HUES48 (cell line): Measurements from ENCODE around the gene MTUS2.
A peak's percentile ranks its signal among the peaks of the same experiment; 100 is the strongest.

Experiments used
- H3K27ac ChIP-seq: one replicate; pipeline ENCODE4 v1.7.0; 2013; ENCODE audit warnings: low read depth, low read length, inconsistent platforms
- H3K27me3 ChIP-seq: 2 replicates; pipeline ENCODE4 v1.6.1; 2013; ENCODE audit warnings: mild to moderate bottlenecking, low read length; ENCODE audit not compliant: control insufficient read depth, insufficient read depth
- H3K36me3 ChIP-seq: 2 replicates; pipeline ENCODE4 v1.6.1; 2013; ENCODE audit warnings: low read length; ENCODE audit not compliant: control insufficient read depth, insufficient read depth
- H3K4me1 ChIP-seq: 2 replicates; pipeline ENCODE4 v1.6.1; 2013; ENCODE audit warnings: mild to moderate bottlenecking, low read length; ENCODE audit not compliant: control insufficient read depth, insufficient read depth
- H3K4me3 ChIP-seq: 2 replicates; pipeline ENCODE4 v1.5.1; 2013; ENCODE audit warnings: mild to moderate bottlenecking, low read depth, low read length
- H3K9ac ChIP-seq: 2 replicates; pipeline ENCODE4 v1.6.1; 2013; ENCODE audit warnings: mild to moderate bottlenecking, low read depth, low read length, moderate library complexity
- H3K9me3 ChIP-seq: 2 replicates; pipeline ENCODE4 v1.6.1; 2013; ENCODE audit warnings: low read length; ENCODE audit not compliant: control insufficient read depth, insufficient read depth

The MTUS2 gene

DNA sequence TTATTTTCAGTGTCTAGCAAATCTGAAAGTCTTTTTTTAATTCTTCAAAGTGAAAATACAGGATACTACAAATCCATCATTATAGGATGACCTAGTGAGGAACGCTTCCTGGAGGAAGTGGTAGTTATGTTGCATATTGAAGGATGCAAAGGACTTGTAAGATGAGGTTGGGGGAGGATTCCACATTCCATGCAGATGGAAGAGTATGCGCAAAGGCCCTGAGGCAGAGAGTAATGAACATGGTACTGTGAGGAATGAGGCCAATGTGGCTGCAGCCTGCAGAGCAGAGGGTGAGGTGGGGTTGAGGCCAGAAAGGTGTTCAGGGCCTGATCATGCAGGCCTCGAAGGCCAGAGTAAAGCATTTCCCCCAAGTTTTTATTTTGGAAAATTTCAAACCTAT lies 202.8 kb downstream of the MTUS2 start:
- Histone ChIP-seq H3K4me1 (no peaks in the 10 kb centered on the region), H3K9ac (no peak overlapping the region), H3K4me3 (no peak overlapping the region), H3K27me3 (no peaks in the 10 kb centered on the region), H3K27ac (no peak overlapping the region), H3K9me3 (no peaks in the 10 kb centered on the region), H3K36me3 (no peaks in the 10 kb centered on the region)

DNA sequence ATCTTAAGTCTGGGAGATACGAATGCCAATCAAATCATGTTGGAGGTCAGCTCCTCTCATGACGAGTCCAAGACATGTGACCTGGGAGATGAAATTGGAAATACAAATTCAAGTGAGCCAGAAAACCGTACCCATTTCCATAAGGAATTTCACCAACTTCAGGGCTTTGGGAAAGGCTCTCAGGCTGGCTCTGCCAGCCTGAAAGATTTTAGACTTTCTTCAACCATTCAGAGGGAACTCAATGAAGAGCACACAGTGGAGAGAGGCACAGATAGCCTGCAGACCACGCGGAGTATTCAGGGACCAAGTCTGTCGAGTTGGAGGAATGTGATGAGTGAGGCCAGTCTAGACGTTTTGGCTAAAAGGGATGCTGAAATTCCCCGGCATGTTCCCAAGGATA lies 204.6 kb downstream of the MTUS2 start:
- Histone ChIP-seq H3K27ac (no peak overlapping the region), H3K4me3 (no peak overlapping the region), H3K27me3 (no peaks in the 10 kb centered on the region), H3K36me3 (no peaks in the 10 kb centered on the region), H3K9ac (no peak overlapping the region), H3K9me3 (no peaks in the 10 kb centered on the region), H3K4me1 (no peaks in the 10 kb centered on the region)

DNA sequence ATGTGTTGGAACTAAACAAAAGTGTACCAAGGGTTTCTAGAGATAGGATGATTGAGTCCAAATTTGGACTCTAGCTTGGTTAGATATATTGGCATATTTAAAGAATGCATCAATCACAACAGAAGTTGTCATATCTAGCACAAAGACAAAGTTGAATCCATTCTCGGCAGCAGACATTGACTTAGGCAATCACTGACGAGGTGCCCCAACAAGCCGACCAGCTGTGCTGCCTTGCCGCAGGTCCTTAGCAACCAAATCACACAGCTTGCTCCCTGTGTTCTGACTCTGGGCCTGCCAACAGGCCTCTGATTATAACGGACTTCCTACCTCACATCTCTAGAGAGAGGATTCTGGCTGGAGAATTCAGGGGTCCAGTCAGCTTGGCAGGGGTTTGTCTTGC lies 208.7 kb downstream of the MTUS2 start:
- Histone ChIP-seq H3K9me3 (no peaks in the 10 kb centered on the region), H3K4me3 (no peak overlapping the region), H3K36me3 (no peaks in the 10 kb centered on the region), H3K4me1 (no peaks in the 10 kb centered on the region), H3K27ac (no peak overlapping the region), H3K9ac (no peak overlapping the region), H3K27me3 (no peaks in the 10 kb centered on the region)

DNA sequence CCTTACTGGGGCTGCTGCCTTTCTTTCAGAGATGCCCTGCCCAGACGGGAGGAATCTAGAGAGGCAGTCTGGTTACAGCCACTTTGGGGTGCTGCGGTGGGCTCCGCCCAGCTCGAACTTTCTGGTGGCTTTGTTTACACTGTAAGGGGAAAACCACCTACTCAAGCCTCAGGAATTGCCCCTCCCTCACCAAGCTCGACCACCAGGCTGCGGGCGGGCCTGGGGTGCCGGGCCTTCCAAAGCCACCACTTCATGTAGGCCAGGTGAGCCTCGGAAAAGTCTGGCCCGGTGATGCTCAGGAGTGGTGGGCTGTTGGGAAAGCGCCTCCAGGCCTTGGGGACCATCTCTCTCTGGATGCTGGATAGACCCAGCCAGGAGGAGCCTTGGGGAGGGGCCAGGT lies 218.6 kb downstream of the MTUS2 start:
- Histone ChIP-seq H3K36me3 (no peaks in the 10 kb centered on the region), H3K4me3 (no peak overlapping the region), H3K4me1 (no peaks in the 10 kb centered on the region), H3K27me3 (no peaks in the 10 kb centered on the region), H3K9ac (no peak overlapping the region), H3K9me3 (no peaks in the 10 kb centered on the region), H3K27ac (no peak overlapping the region)

DNA sequence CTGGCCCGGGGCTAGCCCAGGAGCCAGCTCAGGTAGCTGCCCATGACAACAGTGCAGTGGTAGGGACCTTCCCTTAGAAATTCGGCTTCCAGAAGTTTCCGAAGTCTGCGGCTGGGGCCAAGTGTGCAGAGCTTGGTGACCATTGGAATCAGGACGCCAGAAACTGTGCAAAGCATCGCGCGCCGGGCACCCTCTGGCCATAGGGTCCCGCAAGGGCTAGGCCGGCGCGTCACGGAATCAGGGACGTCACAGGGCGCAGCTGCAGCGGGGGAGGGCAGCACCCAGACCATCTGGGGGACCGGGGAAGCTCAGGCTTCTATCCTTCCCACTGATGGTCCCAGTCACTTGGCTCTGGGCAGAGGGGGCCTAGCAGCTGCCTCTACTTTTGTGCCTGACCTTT lies 219.1 kb downstream of the MTUS2 start:
- Histone ChIP-seq H3K9me3 (0 out of 2 replicates have a peak, but pooled peaks cover 1% of the 10 kb centered on the region), H3K9ac (no peak overlapping the region), H3K27ac (no peak overlapping the region), H3K36me3 (no peaks in the 10 kb centered on the region), H3K27me3 (no peaks in the 10 kb centered on the region), H3K4me1 (no peaks in the 10 kb centered on the region), H3K4me3 (no peak overlapping the region)

DNA sequence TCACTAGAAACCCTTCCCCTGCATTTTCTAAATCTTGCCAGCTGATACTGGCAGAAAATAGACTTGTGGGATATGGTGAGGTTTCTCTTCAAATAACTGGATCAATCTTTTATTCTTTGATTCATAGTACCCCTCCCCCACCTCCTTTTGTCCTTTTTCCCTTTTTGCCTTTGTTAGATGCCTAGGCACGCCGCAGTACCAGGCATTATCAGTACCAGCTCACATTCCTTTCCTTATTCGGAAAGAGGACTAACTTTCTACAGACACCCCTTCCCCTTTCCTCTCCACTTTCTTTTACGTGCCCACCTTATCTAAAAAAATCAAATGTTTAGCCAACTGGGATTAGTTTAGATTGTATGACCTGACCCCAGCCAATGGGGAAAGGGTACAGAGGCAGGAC lies 226.4 kb downstream of the MTUS2 start:
- no peaks in the 10 kb centered on the region for H3K36me3 ChIP-seq
- no peak overlapping the region for H3K27ac ChIP-seq
- H3K4me3 ChIP-seq, result no peak overlapping the region; the same call in 1 of the 2 replicates
- 0 out of 2 replicates have a peak overlapping the region, but pooled peaks have one; percentile 35 for H3K9ac ChIP-seq
- peaks cover 11% of the 10 kb centered on the region for H3K9me3 ChIP-seq
- H3K4me1 ChIP-seq, result peaks cover 11% of the 10 kb centered on the region
- H3K27me3 ChIP-seq, result no peaks in the 10 kb centered on the region

DNA sequence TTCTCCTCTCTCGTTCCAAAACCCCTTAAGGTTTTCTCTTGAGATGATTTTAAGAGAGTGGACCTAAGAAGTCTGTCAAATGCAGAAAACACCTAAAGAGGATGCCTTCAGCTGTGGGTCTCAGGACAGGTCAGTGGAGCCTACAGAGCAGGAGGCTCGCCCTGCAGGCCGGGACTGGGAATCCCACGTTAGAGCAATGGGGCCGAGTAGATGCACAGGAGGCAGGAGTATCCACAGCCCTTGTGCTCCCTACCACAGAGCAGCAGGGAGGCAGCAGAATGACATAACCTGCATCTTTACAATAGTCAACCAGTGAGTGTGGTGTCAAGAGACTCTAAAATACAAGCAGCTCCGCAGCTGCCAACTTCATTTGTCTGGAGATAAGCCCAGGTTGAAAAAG lies 229.4 kb downstream of the MTUS2 start:
- Histone ChIP-seq H3K9me3 (peaks cover 7% of the 10 kb centered on the region), H3K9ac (no peak overlapping the region), H3K4me3 (no peak overlapping the region), H3K36me3 (no peaks in the 10 kb centered on the region), H3K4me1 (peaks cover 11% of the 10 kb centered on the region), H3K27me3 (no peaks in the 10 kb centered on the region), H3K27ac (no peak overlapping the region)

DNA sequence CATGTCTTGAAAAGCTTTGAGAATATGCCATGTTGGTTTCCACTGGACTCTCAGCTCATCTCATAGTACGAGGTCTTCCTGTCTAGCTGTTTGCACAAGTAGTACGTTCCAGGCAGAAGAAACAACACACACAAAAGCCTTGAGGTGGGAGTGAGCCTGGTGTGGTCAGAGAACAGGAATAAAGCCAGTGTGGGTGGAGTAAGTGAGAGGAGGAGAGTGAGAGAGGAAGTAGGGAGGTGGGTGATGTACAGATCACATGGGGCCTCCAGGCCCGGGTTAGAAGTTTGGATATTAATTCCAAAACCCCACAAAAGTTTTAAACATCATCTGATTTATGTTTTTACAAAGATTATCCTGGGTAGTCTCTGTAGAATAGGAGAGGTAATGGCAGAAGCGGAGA lies 230.6 kb downstream of the MTUS2 start:
- Histone ChIP-seq H3K4me3 (no peak overlapping the region), H3K27me3 (no peaks in the 10 kb centered on the region), H3K9me3 (peaks cover 2% of the 10 kb centered on the region; the same call in 1 of the 2 replicates), H3K27ac (no peak overlapping the region), H3K4me1 (peaks cover 11% of the 10 kb centered on the region), H3K36me3 (no peaks in the 10 kb centered on the region), H3K9ac (no peak overlapping the region)

DNA sequence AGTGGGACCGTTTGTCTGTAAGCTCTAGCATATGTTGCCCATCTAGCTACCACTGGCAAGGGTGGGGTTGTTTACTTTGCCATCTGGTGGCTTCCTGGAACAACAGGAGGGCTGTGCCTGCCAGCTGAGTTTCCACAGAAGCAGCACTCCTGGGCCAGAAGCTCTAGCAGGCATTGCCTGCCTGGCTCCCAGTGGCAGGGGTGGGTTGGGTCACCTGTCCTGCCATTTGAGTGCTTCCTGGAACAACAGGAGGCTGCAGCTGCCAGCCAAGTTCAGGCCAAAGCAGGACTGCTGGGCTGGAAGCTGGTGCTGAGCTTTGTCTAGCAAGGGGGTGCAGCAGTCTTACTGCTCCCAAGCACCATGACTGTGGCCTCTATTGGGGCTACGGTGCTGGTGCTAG lies 239.7 kb downstream of the MTUS2 start:
- no peak overlapping the region for H3K27ac ChIP-seq
- no peak overlapping the region for H3K4me3 ChIP-seq
- H3K9me3 ChIP-seq, result peaks cover 2% of the 10 kb centered on the region; the same call in 1 of the 2 replicates
- no peaks in the 10 kb centered on the region for H3K27me3 ChIP-seq
- H3K4me1 ChIP-seq, result no peaks in the 10 kb centered on the region
- no peaks in the 10 kb centered on the region for H3K36me3 ChIP-seq
- no peak overlapping the region for H3K9ac ChIP-seq

DNA sequence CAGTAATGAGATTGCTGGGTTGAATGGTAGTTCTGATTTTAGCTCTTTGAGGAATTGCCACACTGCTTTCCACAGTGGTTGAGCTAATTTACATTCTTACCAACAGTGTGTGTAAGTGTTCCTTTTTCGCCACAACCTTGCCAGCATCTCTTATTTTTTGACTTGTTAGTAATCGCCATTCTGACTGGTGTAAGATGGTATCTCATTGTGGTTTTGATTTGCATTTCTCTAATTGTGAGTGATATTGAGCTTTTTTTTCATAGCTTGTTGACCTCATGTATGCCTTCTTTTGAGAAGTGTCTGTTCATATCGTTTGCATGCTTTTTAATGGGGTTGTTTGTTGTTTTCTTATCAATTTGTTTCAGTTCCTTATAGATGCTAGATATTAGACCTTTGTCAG lies 245.0 kb downstream of the MTUS2 start:
- Histone ChIP-seq H3K9ac (no peak overlapping the region), H3K36me3 (no peaks in the 10 kb centered on the region), H3K27ac (no peak overlapping the region), H3K4me3 (no peak overlapping the region), H3K9me3 (no peaks in the 10 kb centered on the region), H3K27me3 (no peaks in the 10 kb centered on the region), H3K4me1 (peaks cover 16% of the 10 kb centered on the region)

DNA sequence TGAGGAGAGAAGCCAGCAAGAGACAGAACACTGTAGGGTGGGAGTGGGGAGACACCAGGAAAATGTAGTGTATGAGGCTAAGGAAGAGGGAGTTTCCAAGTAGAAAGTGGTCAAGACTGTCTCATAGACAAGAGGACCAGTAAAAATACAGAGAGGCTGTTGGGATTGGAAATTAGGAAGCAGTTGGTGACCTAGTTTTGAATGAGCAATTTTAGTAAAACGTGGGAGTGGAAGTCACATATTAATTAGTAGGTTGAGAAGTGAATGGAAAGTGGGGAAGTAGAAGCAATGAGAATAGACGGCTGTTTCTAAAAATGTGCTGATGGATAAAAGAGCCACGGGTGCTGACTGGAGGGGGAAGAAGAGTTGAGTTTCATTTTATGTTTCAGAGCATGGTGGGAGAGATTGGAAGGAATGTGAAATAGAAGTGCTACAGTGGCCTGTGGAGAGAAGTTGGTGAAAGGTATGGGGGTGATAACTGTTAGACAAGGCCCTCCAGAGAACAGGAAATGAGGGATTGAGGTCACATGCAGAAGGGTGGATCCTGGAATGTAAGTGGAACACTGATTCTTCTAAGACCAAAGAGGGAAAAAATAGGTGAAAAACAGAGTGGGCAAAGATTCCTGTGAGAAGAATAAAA lies 247.3 kb downstream of the MTUS2 start:
- Histone ChIP-seq H3K4me1 (peaks cover 20% of the 10 kb centered on the region), H3K9me3 (no peaks in the 10 kb centered on the region), H3K27ac (no peak overlapping the region), H3K36me3 (no peaks in the 10 kb centered on the region), H3K4me3 (no peak overlapping the region), H3K9ac (no peak overlapping the region), H3K27me3 (no peaks in the 10 kb centered on the region)
